LoVo (cell line): ENCODE data around the gene DIAPH2.
"Not testable (repeated sequence)": the region's sequence is repeated elsewhere in the genome, so short reads cannot be mapped to it uniquely, and the experiment has no call there.

ENCODE experiments used
- DNase-seq: peaks from one replicate; pipeline ENCODE4 v3.0.0-alpha.2; 2016; ENCODE audit warnings: low spot score

The DIAPH2 gene

GRCh38 chrX:96719161-96719875 lies 34.7 kb downstream of the DIAPH2 start:
- DNase-seq: no peak

- DNase-seq: no peak
Observed at GRCh38 chrX:96721354-96721753, 36.7 kb downstream of the DIAPH2 start.

- no peak for DNase-seq
Observed at GRCh38 chrX:96722781-96723180, 38.1 kb downstream of the DIAPH2 start.

GRCh38 chrX:96729053-96729452 lies 44.4 kb downstream of the DIAPH2 start:
- no peak for DNase-seq

DNA sequence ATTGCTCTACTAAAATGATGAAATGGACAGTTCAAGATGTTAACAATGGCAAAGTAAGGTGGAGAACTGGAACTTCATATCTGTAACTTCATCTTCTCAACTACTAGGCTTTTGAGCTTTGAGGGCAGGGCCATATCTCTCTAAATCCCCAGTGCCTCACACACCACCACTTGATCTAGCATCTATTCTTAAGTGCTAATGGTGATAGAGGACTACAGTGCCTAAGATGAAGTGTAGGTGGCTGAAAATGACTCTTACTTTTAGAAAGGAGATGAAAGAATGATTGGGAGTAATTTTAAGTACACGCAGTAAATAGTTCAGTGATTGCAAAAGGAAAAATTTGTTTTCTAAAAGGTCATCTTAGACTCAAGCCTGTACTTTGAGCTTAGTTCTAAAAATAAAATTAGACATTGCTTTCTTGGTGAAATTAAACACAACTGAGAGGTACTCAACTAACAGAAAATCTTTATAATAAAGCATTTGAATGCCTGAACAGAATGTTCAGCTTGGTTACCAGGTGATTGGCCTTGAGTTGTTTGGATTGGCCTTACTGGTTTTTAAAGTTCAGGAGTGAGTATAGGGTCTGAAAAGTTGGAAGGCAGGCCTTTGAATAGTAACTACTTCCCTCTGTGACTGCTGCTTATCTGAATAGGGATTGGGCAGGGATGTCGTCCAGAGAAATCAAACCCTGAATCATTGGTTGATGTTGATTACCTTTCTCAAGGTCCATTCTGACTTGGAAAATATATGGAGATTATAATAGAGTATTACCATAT lies 45.4 kb downstream of the DIAPH2 start:
- DNase-seq: no peak

GRCh38 chrX:96731000-96731399 lies 46.4 kb downstream of the DIAPH2 start:
- not testable (repeated sequence) for DNase-seq

GRCh38 chrX:96743367-96744073 lies 58.9 kb downstream of the DIAPH2 start:
- no peak for DNase-seq

GRCh38 chrX:96752781-96753180 lies 68.1 kb downstream of the DIAPH2 start:
- no peak for DNase-seq

GRCh38 chrX:96753230-96753629 lies 68.6 kb downstream of the DIAPH2 start:
- no peak for DNase-seq

- DNase-seq: no peak
Observed at GRCh38 chrX:96756491-96756890, 71.8 kb downstream of the DIAPH2 start.

GRCh38 chrX:96761566-96761965 lies 76.9 kb downstream of the DIAPH2 start:
- DNase-seq: no peak

GRCh38 chrX:96763608-96764007 lies 79.0 kb downstream of the DIAPH2 start:
- DNase-seq: no peak

GRCh38 chrX:96764864-96765263 lies 80.2 kb downstream of the DIAPH2 start:
- DNase-seq: no peak

DNA sequence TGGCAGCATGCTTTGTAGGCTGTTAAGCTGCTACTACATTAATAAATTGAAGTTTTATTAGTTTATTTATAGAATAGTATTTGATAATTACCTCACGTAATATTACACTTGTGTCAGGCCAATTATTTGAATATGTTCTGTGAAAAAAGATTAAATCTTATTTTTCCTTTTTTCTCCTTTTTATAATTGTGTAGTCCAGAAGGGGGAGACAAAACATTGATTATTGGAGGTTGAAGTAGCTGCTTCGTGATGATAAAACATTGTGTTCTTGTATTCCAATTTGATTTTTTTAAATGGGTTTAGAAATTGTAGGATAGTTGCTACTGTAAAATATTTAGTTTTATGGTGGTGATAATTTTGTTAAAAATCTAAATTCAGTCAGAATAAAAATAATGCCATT lies 85.7 kb downstream of the DIAPH2 start:
- no peak for DNase-seq

DNA sequence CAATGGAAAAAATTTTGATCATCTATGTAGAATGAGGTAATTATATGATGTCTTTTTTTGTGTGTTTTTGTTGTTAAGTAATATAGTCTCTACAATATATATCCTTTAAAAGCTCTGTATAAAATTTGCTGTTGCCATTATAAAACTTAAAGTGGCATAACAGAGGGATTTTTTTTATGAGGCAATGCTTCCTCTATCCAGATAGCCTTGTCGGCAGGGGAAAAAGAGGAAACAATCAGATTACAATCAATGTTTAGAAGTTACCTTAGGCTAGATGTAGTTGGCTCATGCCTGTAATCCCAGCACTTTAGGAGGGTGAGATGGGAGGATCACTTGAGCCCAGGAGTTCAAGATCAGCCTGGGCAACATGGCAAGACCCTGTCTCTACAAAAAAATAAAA lies 86.8 kb downstream of the DIAPH2 start:
- DNase-seq: no peak

GRCh38 chrX:96774116-96774515 lies 89.5 kb downstream of the DIAPH2 start:
- DNase-seq: no peak

GRCh38 chrX:96776966-96777365 lies 92.3 kb downstream of the DIAPH2 start:
- no peak for DNase-seq

GRCh38 chrX:96791559-96791958 lies 106.9 kb downstream of the DIAPH2 start:
- no peak for DNase-seq

GRCh38 chrX:96792047-96792446 lies 107.4 kb downstream of the DIAPH2 start:
- DNase-seq: no peak

DNA sequence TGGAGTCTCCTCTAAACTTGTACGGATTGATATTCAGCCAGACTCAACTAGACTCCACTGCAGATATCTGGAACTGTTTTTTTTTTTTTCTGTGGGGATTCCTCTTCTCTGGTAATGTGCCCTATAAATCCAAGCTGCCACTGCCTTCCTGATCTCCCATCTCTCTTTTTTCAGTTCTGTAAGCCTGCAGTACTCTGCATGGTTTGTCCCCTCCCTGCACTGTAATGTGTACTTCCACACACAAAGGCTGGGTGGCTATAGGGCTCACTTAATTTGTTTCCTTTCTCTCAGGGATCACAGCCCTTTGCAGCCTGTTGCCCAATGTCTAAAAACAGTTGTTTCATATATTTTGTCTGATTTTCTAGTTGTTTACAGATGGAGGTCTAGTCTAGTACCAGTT lies 114.3 kb downstream of the DIAPH2 start:
- no peak for DNase-seq

DNA sequence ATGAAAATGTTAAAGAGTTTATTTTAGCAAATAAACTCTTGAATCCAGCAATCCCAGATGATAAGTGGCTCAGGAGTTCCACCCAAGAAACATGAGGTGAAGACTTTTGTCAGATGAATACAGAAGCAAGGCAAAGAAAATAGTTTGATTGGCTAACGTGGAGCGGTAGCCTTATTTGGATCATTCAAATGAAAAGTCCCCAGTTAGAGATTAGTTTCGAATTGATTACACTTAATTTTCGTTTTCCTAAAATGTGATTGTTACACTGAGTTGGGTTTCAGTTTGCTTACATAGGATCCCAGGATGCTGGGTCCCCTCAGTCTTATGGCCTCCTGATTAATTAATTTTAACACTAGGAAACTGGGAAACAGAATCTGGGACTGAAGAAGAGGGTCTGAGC lies 122.7 kb downstream of the DIAPH2 start:
- DNase-seq: no peak

GRCh38 chrX:96820935-96821334 lies 136.3 kb downstream of the DIAPH2 start:
- DNase-seq: no peak

- no peak for DNase-seq
Observed at GRCh38 chrX:96824166-96824565, 139.5 kb downstream of the DIAPH2 start.
